Esophagus squamous epithelium (tissue), 5 donors: ENCODE results near the gene SCAF11. TPM values are rescaled to one million over a fixed set of nuclear protein-coding genes. Genes with fewer than 3 reads are reported as not detected.
"Not testable (repeated sequence)": the region's sequence is repeated elsewhere in the genome, so short reads cannot be mapped to it uniquely, and the experiment has no call there.

Experiments
- DNase-seq: peaks from one replicate; lab custom pipeline; 2025; lab: John Stamatoyannopoulos, UW
- H3K27ac ChIP-seq, 4 donors: fragments of 200-600 bp; sonication (generic); one replicate each; pipeline ENCODE4 v1.5.1; 2016 to 2019; ENCODE audit warnings: mild to moderate bottlenecking in 1 of 4
- H3K27me3 ChIP-seq, 4 donors: fragments of 200-600 bp; sonication (generic); 1 replicate in 3 of 4; 2 replicates in 1 of 4; pipeline versions ENCODE4 v1.5.1 to v1.6.0; 2017 to 2021; ENCODE audit warnings: antibody characterized with exemption in 1 of 4
- H3K36me3 ChIP-seq, 3 donors: fragments of 200-600 bp; sonication (generic); one replicate each; pipeline ENCODE4 v1.5.1; 2016 to 2019
- H3K4me1 ChIP-seq, 3 donors: fragments of 200-600 bp; sonication (generic); one replicate each; pipeline ENCODE4 v1.5.1; 2017 to 2019
- H3K4me3 ChIP-seq, 4 donors: fragments of 200-600 bp; sonication (generic); 1 replicate in 3 of 4; 2 replicates in 1 of 4; pipeline ENCODE4 v1.5.1; 2016 to 2019; ENCODE audit warnings: mild to moderate bottlenecking in 2 of 4, moderate library complexity in 1 of 4
- H3K9me3 ChIP-seq, 3 donors: fragments of 200-600 bp; sonication (generic); one replicate each; pipeline ENCODE4 v1.5.1; 2016 to 2019
- POLR2A ChIP-seq, 4 donors: fragments of 450-650 bp; IDR thresholded peaks; one replicate each; pipeline ENCODE4 v1.6.1; 2017; ENCODE audit warnings: antibody characterized with exemption in 4 of 4, mild to moderate bottlenecking in 4 of 4, moderate library complexity in 3 of 4
- WGBS, 2 donors: methylation state at CpG; one replicate each; pipeline ENCODE4 v1.1.5; 2018; 5-methylcytosine and 5-hydroxymethylcytosine counted together
- intact Hi-C: fragments of 100-400 bp; cut with DNase I; formaldehyde crosslinking; loops from one replicate; pipeline ENCODE4 v1.15.0; 2022
- total RNA-seq, 4 donors: library from RNA; depleted of rRNA; stranded (reverse); fragments of >200 nt; gene quantifications; one replicate each; pipeline ENCODE4 v1.1.0, GENCODE V29; 2016
- TF ChIP-seq, protein P1 (sequence below), 6 experiments: fragments of 450-650 bp in 4 of 6; fragments of 200-600 bp in 2 of 6; sonication (generic) in 2 of 6; IDR thresholded peaks; one replicate each; pipeline ENCODE4 v1.5.1; 2016 to 2019; ENCODE audit warnings: antibody characterized with exemption in 6 of 6, mild to moderate bottlenecking in 4 of 6, moderate library complexity in 4 of 6
- donor health status: DM: yes; HTN: yes; CAD: no.

The SCAF11 gene
- total RNA-seq, 4 donors from 2014 or later: 65.9 to 123 (median 101) TPM

DNA sequence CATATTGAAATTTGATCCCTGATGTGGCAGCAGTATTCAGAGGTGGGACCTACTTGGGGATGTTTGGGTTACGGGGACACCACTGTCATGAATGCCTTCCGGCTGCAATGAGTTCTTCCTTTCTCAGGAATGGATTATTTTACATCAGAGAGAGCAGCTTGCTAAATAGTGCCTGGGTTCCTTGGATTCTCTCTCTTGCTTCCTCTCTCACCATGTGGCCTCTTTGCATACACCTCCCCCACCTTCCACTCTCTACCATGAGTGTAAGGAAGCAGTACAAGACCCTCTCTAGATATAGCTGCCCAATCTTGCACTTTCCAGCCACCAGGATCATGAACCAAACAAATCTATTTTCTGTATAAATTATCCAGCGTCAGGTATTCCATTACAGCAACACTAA lies 15.4 kb upstream of the SCAF11 start:
- DNase-seq: no peak
- intact Hi-C loops: no loop called here
- Histone ChIP-seq H3K9me3 (no peaks in the 10 kb centered on the region), H3K27me3 (no peaks in the 10 kb centered on the region), H3K27ac (no peak overlapping the region), H3K36me3 (no peaks in the 10 kb centered on the region), H3K4me3 (no peak overlapping the region), H3K4me1 (no peaks in the 10 kb centered on the region)
- TF ChIP-seq POLR2A (IDR thresholded peaks at IDR 0.05): no peak
- TF ChIP-seq, protein P1, sequence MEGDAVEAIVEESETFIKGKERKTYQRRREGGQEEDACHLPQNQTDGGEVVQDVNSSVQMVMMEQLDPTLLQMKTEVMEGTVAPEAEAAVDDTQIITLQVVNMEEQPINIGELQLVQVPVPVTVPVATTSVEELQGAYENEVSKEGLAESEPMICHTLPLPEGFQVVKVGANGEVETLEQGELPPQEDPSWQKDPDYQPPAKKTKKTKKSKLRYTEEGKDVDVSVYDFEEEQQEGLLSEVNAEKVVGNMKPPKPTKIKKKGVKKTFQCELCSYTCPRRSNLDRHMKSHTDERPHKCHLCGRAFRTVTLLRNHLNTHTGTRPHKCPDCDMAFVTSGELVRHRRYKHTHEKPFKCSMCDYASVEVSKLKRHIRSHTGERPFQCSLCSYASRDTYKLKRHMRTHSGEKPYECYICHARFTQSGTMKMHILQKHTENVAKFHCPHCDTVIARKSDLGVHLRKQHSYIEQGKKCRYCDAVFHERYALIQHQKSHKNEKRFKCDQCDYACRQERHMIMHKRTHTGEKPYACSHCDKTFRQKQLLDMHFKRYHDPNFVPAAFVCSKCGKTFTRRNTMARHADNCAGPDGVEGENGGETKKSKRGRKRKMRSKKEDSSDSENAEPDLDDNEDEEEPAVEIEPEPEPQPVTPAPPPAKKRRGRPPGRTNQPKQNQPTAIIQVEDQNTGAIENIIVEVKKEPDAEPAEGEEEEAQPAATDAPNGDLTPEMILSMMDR (IDR thresholded peaks at IDR 0.05): no peak
- WGBS, 2 donors: 75 to 88% methylated on average over 3 of the region's 3 CpGs

DNA sequence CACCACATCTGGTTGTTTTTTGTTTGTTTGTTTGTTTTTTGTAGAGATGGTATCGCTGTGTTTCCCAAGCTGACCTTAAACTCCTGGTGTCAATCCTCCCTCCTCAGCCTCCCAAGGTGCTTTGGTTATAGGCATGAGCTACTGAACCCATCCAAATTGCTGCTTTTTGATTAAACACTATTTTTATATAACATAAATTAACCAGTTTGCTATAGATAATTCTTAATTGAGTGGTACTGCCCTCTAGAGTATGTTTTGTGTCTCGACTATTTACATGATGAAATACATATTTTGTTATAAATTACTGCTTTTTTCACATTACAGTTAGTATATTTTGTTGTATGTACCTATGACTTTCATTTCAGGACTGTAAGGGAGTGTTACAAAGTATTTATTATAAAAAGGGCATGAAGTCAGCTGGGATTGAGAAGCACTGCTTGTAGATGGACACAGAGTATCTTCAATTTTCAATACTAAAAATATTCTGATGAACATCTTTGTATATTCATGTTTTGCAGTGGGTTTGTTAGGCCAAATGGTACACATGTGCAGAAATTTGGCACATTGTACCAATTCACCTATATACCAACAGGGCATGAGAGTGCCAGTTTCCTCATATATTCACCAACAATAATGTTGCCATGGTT lies 14.9 kb upstream of the SCAF11 start:
- H3K27ac ChIP-seq: no peak overlapping the region
- no peaks in the 10 kb centered on the region for H3K4me1 ChIP-seq
- TF ChIP-seq, protein P1 (IDR thresholded peaks at IDR 0.05): peak in 3 of 6 experiments; percentile 14 to 41 (median 19)
- no peak for TF ChIP-seq POLR2A (IDR thresholded peaks at IDR 0.05)
- 61 to 65% methylated on average over 2 of the region's 2 CpGs for WGBS, 2 donors
- DNase-seq: no peak
- no peaks in the 10 kb centered on the region for H3K36me3 ChIP-seq
- H3K9me3 ChIP-seq: no peaks in the 10 kb centered on the region
- H3K4me3 ChIP-seq: no peak overlapping the region
- intact Hi-C loops: no loop called here
- no peaks in the 10 kb centered on the region for H3K27me3 ChIP-seq

DNA sequence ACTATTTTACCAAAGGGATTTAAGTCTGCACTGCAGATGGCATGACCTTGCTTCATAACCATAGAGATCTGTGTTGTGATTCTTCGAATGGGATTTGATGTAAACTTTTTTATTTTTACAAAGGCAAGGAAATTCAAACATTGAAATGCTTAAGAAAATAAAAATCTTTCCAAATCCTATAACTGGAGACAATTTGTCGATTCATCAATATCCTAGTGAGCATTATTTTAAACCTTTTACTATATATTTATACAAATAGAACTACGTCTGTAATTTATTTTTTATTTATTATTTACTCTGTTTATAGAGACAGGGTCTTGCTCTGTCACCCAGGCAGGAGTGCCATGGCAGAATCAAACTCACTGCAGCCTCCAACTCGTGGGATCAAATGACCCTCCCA lies 14.3 kb upstream of the SCAF11 start:
- WGBS, 2 donors: 65 to 72% methylated on average over 4 of the region's 4 CpGs
- Histone ChIP-seq H3K4me3 (no peak overlapping the region), H3K27ac (no peak overlapping the region), H3K27me3 (no peaks in the 10 kb centered on the region), H3K4me1 (no peaks in the 10 kb centered on the region), H3K36me3 (no peaks in the 10 kb centered on the region), H3K9me3 (no peaks in the 10 kb centered on the region)
- intact Hi-C loops: no loop called here
- TF ChIP-seq, protein P1 (IDR thresholded peaks at IDR 0.05): no peak
- TF ChIP-seq POLR2A (IDR thresholded peaks at IDR 0.05): no peak
- DNase-seq: no peak

DNA sequence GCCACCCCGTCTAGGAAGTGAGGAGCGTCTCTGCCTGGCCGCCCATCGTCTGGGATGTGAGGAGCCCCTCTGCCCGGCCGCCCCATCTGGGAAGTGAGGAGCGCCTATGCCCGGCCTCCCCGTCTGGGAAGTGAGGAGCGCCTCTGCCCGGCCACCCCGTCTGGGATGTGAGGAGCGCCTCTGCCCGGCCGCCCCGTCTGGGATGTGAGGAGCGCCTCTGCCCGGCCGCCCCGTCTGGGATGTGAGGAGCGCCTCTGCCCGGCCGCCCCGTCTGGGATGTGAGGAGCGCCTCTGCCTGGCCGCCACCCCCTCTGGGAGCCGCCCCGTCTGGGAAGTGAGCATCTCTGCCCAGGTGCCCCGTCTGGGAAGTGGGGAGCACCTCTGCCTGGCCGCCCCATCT lies 9.7 kb upstream of the SCAF11 start:
- intact Hi-C loops, H3K4me3 ChIP-seq, H3K27me3 ChIP-seq: not testable (repeated sequence)

DNA sequence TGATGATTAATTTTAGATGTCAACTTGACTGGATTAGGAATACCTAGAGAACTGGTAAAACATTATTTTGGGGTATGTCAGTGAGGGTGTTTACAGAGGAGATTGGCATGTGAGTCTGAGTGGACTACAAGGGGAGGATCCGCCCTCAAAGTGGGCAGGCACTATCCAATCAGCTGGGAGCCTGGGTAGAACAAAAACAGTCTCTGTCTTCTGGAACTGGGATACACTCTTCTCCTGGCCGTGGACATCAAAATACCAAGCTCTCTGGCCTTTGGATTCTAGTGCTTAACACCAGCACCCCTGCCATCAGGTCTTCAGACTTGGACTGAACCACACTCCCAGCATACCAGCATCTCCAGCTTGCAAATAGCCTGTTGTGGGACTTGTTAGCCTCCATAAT lies 4.4 kb upstream of the SCAF11 start:
- no peaks in the 10 kb centered on the region for H3K27me3 ChIP-seq
- no peaks in the 10 kb centered on the region for H3K36me3 ChIP-seq
- no peak for DNase-seq
- intact Hi-C loops: no loop called here
- H3K4me1 ChIP-seq: peaks cover 0 to 10% (median 0%) of the 10 kb centered on the region in 3 donors
- WGBS, 2 donors: 83 to 95% methylated on average over 2 of the region's 2 CpGs
- H3K4me3 ChIP-seq: no peak overlapping the region
- TF ChIP-seq, protein P1 (IDR thresholded peaks at IDR 0.05): no peak
- no peak for TF ChIP-seq POLR2A (IDR thresholded peaks at IDR 0.05)
- H3K27ac ChIP-seq: no peak overlapping the region
- H3K9me3 ChIP-seq: no peaks in the 10 kb centered on the region

More for the DNA sequence above, 9.7 kb upstream of the SCAF11 start:
- no CpG with 5 or more reads among the region's 30 CpGs for WGBS, 2 donors
- not testable (repeated sequence) for H3K36me3 ChIP-seq, H3K27ac ChIP-seq, DNase-seq, H3K9me3 ChIP-seq, H3K4me1 ChIP-seq
